Psoas muscle (tissue), 8 donors: ENCODE data around the gene SASS6. TPM values are rescaled to one million over a fixed set of nuclear protein-coding genes. Genes with fewer than 3 reads are reported as not detected.

ENCODE experiments used
- ATAC-seq, 4 donors: fragments of 200-7000 bp; cut with Tn5 transposase; one replicate each; pipeline ENCODE4 v1.9.1; 2020; ENCODE audit warnings: moderate library complexity in 3 of 4, mild to moderate bottlenecking in 2 of 4
- DNase-seq, 2 donors: peaks; one replicate each; pipeline ENCODE4 v3.0.0-alpha.2; 2020
- H3K27ac ChIP-seq: fragments of 200-600 bp; one replicate; pipeline ENCODE4 v1.8.0; 2022
- H3K27me3 ChIP-seq, 3 donors: fragments of 200-600 bp in 1 of 3; one replicate each; pipeline versions ENCODE4 v1.6.1 to v1.8.0; 2013 to 2022; ENCODE audit warnings: low read length in 2 of 3, mild to moderate bottlenecking in 2 of 3, moderate library complexity in 1 of 3; ENCODE audit not compliant: insufficient read depth in 3 of 3
- H3K36me3 ChIP-seq, 2 donors: fragments of 200-600 bp in 1 of 2; one replicate each; pipeline versions ENCODE4 v1.6.1 to v1.8.0; 2013 to 2022; ENCODE audit warnings: low read depth in 1 of 2, mild to moderate bottlenecking in 1 of 2, moderate library complexity in 1 of 2; ENCODE audit not compliant: insufficient read depth in 1 of 2
- H3K4me1 ChIP-seq: fragments of 200-600 bp; one replicate; pipeline ENCODE4 v1.8.0; 2022
- H3K4me3 ChIP-seq: fragments of 200-600 bp; one replicate; pipeline ENCODE4 v1.8.0; 2022; ENCODE audit warnings: mild to moderate bottlenecking
- H3K9me3 ChIP-seq: fragments of 200-600 bp; one replicate; pipeline ENCODE4 v1.8.0; 2022
- WGBS, 3 donors: extraction: QIAGEN DNeasy Blood & Tissue Kit; methylation state at CpG; one replicate each; pipeline versions ENCODE4 v1.1.6 to v1.1.7; 2013; 5-methylcytosine and 5-hydroxymethylcytosine counted together
- intact Hi-C, 2 donors: fragments of 100-400 bp; cut with DNase I; formaldehyde crosslinking; loops; one replicate each; pipeline versions ENCODE4 v1.11.0 to v1.14.2; 2022
- polyA plus RNA-seq, 3 donors: library from polyadenylated mRNA; stranded (reverse); fragments of 200-250 nt; gene quantifications; one replicate each; pipeline ENCODE4 v1.2.3, GENCODE V29; 2013
- total RNA-seq, 4 donors: library from RNA; stranded (reverse); fragmentation: NEBNext Ultra II Directional in 2 of 4; extraction: Animal tissue kit (Norgen Biotek cat#: 25700) in 2 of 4; gene quantifications; one replicate each; pipeline versions ENCODE4 v1.2.1 to v1.2.4, GENCODE V29; 2021 to 2023
- TF ChIP-seq, protein P1 (sequence below): fragments of 200-600 bp; IDR thresholded peaks from one replicate; pipeline ENCODE4 v1.8.0; 2022; ENCODE audit warnings: antibody characterized with exemption
- donor health status: healthy with polysubstance abuse.
- donor health status: DM: no; HTN: no; CAD: no; lungs with moderate emphysema.
- donor health status: Bipolar disorder and iron deficiency.
- donor health status: healthy.
- donor health status: DM: yes; HTN: yes; CAD: no.
- donor health status: DM: no; HTN: no; CAD: no.
- donor health status: DM: no; HTN: no; CAD: no.
- donor health status: DM: yes; HTN: yes; CAD: no.

Gene SASS6
- total and polyA plus RNA-seq, 7 donors, result 1.1 to 2.4 (median 1.4) TPM

DNA sequence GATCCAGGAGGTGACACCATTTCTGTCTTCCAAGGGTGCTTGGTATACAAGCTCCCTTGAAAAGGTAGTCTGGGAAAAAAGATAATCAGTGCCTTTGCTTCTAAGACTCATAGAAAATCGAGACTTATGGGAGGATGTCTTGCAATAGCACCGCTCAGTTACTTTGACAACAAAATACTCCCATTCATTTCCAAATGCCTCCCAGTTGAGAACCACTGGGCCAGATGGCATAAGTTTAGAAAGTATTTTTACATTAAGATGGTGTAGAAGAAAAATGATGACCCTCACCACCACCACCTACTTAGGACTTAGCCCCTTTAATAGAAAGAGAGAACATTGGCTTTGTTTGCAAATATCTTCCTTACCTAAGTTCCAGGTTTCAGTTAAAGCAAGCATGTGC, 4.9 kb upstream of the SASS6 start:
- TF ChIP-seq, protein P1, sequence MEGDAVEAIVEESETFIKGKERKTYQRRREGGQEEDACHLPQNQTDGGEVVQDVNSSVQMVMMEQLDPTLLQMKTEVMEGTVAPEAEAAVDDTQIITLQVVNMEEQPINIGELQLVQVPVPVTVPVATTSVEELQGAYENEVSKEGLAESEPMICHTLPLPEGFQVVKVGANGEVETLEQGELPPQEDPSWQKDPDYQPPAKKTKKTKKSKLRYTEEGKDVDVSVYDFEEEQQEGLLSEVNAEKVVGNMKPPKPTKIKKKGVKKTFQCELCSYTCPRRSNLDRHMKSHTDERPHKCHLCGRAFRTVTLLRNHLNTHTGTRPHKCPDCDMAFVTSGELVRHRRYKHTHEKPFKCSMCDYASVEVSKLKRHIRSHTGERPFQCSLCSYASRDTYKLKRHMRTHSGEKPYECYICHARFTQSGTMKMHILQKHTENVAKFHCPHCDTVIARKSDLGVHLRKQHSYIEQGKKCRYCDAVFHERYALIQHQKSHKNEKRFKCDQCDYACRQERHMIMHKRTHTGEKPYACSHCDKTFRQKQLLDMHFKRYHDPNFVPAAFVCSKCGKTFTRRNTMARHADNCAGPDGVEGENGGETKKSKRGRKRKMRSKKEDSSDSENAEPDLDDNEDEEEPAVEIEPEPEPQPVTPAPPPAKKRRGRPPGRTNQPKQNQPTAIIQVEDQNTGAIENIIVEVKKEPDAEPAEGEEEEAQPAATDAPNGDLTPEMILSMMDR, result no peak
- Histone ChIP-seq H3K36me3 (peaks cover 6 to 61% of the 10 kb centered on the region in 2 donors), H3K4me1 (peaks cover 23% of the 10 kb centered on the region), H3K27me3 (no peaks in the 10 kb centered on the region), H3K9me3 (no peaks in the 10 kb centered on the region), H3K27ac (no peak overlapping the region), H3K4me3 (no peak overlapping the region)
- intact Hi-C loops, result no loop called here
- no peak for DNase-seq
- ATAC-seq, result no peak
- WGBS, 3 donors, result 97 to 100% (median 97%) methylated on average over 2 of the region's 2 CpGs

- WGBS, 3 donors, result 55 to 62% (median 62%) methylated on average over 3 of the region's 3 CpGs
- intact Hi-C loops, result loop anchor here in 1 of 2 donors (5.0 kb wide), 3 partner anchors 112 to 317 kb away; partner anchors contain the start of genes CDC14A and DBT
Measured at GRCh38 chr1:100134872-100135271, 2.1 kb upstream of the SASS6 start.

DNA sequence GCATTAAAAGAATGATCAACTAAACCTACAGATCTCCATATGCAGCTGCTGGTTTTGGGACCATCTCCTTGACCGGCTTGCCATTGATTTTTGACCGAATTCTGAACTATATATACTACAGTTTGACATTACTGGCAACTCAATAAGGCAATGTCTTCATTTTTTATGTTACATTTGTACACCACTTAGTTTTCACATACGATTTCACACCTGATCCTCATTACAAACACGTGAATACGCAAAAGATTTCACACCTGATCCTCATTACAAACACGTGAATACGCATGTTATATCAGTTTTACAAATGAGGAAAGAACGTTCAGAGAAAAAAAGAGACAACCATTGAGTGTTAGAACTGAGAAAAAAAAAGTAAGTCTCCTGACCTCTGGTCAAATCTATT, 1.1 kb downstream of the SASS6 start:
- no peaks in the 10 kb centered on the region for H3K9me3 ChIP-seq
- no peak for ATAC-seq
- peaks cover 30% of the 10 kb centered on the region for H3K4me1 ChIP-seq
- no peaks in the 10 kb centered on the region for H3K27me3 ChIP-seq
- H3K4me3 ChIP-seq, result peak overlapping the region; percentile 92
- no peak for DNase-seq
- no peak overlapping the region for H3K27ac ChIP-seq
- TF ChIP-seq, protein P1, result no peak
- intact Hi-C loops, result loop anchor here in 1 of 2 donors (5.0 kb wide), 3 partner anchors 116 to 321 kb away; partner anchors contain the start of genes CDC14A and DBT
- 69 to 78% (median 76%) methylated on average over 8 of the region's 8 CpGs for whole genome bisulfite sequencing, 3 donors
- peaks cover 0 to 1% of the 10 kb centered on the region in 2 donors for H3K36me3 ChIP-seq

More at GRCh38 chr1:100134872-100135271, 2.1 kb upstream of the SASS6 start:
- Histone ChIP-seq H3K9me3 (no peaks in the 10 kb centered on the region), H3K27me3 (no peaks in the 10 kb centered on the region), H3K4me1 (peaks cover 30% of the 10 kb centered on the region), H3K36me3 (peaks cover 6 to 34% of the 10 kb centered on the region in 2 donors), H3K27ac (no peak overlapping the region), H3K4me3 (no peak overlapping the region)
- TF ChIP-seq, protein P1, result no peak
- DNase-seq (no peak), ATAC-seq (no peak)

DNA sequence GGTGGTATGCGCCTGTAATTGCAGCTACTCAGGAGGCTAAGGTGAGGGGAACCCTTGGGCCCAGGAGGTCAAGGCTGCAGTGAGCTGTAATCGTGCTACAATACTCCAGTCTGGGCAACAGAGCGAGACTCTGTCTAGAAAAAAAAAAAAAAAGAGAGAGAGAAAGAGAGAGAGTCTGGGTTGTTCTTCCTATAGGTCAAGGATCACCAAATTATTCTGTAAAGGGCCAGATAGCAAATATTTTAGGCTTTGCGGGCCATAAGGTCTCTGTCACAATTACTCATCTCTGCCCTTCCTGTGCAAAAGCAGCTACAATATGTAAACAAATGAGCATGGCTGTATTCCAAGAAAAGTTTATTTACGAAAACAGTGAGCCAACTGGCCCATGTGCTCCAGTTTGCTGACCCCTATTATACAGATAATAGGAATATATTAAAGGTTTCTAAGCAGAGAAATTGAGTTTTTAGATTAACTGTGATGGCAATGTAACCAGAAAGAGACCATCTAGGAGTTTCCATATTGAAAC, 2.1 kb downstream of the SASS6 start:
- ATAC-seq (no peak), DNase-seq (no peak)
- WGBS, 3 donors, result 78 to 81% (median 79%) methylated on average over 5 of the region's 5 CpGs
- no peak overlapping the region for H3K27ac ChIP-seq
- no peaks in the 10 kb centered on the region for H3K36me3 ChIP-seq
- H3K9me3 ChIP-seq, result no peaks in the 10 kb centered on the region
- H3K4me3 ChIP-seq, result no peak overlapping the region
- TF ChIP-seq, protein P1, result no peak
- peaks cover 26% of the 10 kb centered on the region for H3K4me1 ChIP-seq
- no peaks in the 10 kb centered on the region for H3K27me3 ChIP-seq
- intact Hi-C loops, result loop anchor here in 1 of 2 donors (5.0 kb wide), 3 partner anchors 117 to 322 kb away; partner anchors contain the start of genes CDC14A and DBT

DNA sequence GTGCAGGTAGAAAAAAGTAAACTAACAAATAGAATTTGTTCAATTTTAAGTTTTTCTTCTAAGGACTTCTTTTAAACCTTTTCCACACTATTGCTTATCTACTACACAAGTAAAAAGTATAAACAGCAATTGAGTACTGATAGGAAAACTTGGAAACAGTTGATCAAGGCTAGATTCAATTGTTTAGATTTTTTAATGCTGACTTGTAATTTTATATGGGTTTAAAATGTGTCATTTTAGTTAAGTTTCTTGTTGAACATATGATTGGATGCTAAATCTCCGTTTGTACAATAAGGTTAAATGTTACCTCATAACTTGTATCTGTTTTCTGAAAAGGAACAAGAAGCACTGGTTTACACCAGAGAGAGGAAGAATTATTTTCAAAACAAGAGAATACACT, 5.5 kb downstream of the SASS6 start:
- Histone ChIP-seq H3K9me3 (no peaks in the 10 kb centered on the region), H3K36me3 (peaks cover 0 to 9% of the 10 kb centered on the region in 2 donors), H3K4me1 (peaks cover 7% of the 10 kb centered on the region), H3K4me3 (no peak overlapping the region), H3K27ac (no peak overlapping the region), H3K27me3 (no peaks in the 10 kb centered on the region)
- TF ChIP-seq, protein P1, result no peak
- intact Hi-C loops, result no loop called here
- DNase-seq (no peak), ATAC-seq (no peak)
- WGBS, 3 donors, result 51 to 76% (median 54%) methylated on average over 1 of the region's 1 CpG
